Measurements from ENCODE around the gene PALLD.

DNA sequence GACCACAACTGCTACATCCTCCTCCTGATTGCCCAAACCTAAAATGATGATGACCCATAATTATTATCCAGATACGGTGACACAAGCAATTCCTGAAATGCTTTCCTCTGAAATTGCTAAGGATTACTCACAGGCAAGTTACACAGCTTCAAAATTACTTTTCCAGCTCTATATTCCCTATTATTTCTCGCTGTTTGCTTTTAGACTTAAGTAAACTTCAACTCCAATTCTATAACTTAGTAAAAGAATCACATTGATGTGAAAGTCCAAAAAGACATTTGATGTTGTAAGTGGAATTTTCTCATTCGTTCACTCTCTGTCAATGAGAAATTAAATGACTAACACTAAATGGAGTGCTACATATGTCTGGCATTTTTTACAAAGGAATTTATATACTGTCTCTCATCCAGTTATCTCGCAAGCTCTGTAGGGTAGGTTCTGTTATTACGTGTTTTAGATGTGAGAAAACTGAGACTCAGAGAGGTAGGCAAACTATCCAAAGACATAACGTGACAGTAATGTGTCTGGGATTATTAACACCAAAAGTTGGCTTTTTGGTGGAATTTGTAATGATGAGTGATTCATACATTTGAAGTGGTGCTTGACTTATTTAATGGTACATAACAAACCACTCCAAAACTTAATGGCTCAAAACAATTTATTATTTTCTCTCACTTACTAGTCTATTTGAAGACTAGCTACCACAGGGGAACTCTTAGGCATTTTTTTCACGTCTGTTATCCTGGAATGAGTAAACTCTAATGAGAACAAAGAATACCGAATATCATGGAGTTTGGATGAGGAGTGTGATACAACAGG, 31.5 kb downstream of the PALLD start:
- TF ChIP-seq, protein P1, sequence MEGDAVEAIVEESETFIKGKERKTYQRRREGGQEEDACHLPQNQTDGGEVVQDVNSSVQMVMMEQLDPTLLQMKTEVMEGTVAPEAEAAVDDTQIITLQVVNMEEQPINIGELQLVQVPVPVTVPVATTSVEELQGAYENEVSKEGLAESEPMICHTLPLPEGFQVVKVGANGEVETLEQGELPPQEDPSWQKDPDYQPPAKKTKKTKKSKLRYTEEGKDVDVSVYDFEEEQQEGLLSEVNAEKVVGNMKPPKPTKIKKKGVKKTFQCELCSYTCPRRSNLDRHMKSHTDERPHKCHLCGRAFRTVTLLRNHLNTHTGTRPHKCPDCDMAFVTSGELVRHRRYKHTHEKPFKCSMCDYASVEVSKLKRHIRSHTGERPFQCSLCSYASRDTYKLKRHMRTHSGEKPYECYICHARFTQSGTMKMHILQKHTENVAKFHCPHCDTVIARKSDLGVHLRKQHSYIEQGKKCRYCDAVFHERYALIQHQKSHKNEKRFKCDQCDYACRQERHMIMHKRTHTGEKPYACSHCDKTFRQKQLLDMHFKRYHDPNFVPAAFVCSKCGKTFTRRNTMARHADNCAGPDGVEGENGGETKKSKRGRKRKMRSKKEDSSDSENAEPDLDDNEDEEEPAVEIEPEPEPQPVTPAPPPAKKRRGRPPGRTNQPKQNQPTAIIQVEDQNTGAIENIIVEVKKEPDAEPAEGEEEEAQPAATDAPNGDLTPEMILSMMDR (IDR thresholded peaks at IDR 0.05): no peak
- TF ChIP-seq POLR2AphosphoS5 (IDR thresholded peaks at IDR 0.05) (no peak), POLR2A (IDR thresholded peaks at IDR 0.05) (no peak), EP300 (IDR thresholded peaks at IDR 0.05) (no peak)

Measured in suprapubic skin (tissue), 4 donors.